ENCODE results near the gene TMEM253.
A peak's percentile ranks its signal among the peaks of the same experiment; 100 is the strongest.

TMEM253 gene

GRCh38 chr14:21090194-21090939, 10.5 kb upstream of the TMEM253 start:
- DNase-seq (ENCODE audit: low spot score): no peak

- no peak for DNase-seq (ENCODE audit: low spot score)
Measured at GRCh38 chr14:21090940-21091663, 9.8 kb upstream of the TMEM253 start.

- no peak for DNase-seq (ENCODE audit: low spot score)
Measured at GRCh38 chr14:21091821-21092272, 9.0 kb upstream of the TMEM253 start.

GRCh38 chr14:21092273-21093011, 8.4 kb upstream of the TMEM253 start:
- peak; percentile 69 for DNase-seq (ENCODE audit: low spot score)

- DNase-seq (ENCODE audit: low spot score): no peak
Measured at GRCh38 chr14:21093018-21093417, 7.8 kb upstream of the TMEM253 start.

- DNase-seq (ENCODE audit: low spot score): peak; percentile 78
Measured at GRCh38 chr14:21093769-21094681, 6.8 kb upstream of the TMEM253 start.

- no peak for DNase-seq (ENCODE audit: low spot score)
Measured at GRCh38 chr14:21095430-21096205, 5.2 kb upstream of the TMEM253 start.

- DNase-seq (ENCODE audit: low spot score): no peak
Measured at GRCh38 chr14:21096438-21096837, 4.4 kb upstream of the TMEM253 start.

GRCh38 chr14:21096978-21097635, 3.8 kb upstream of the TMEM253 start:
- no peak for DNase-seq (ENCODE audit: low spot score)

GRCh38 chr14:21097636-21098075, 3.2 kb upstream of the TMEM253 start:
- DNase-seq (ENCODE audit: low spot score): no peak

- DNase-seq (ENCODE audit: low spot score): peak; percentile 59
Measured at GRCh38 chr14:21098076-21098891, 2.6 kb upstream of the TMEM253 start, which contains the start of gene ZNF219. Gene ZNF219, minus strand, starts transcription at chr14:21098655. Its CDS starts 5,064 bp downstream, at chr14:21093591.

- DNase-seq (ENCODE audit: low spot score): no peak
Measured at GRCh38 chr14:21098892-21099595, 1.8 kb upstream of the TMEM253 start.

- no peak for DNase-seq (ENCODE audit: low spot score)
Measured at GRCh38 chr14:21099596-21099985, 1.3 kb upstream of the TMEM253 start.

GRCh38 chr14:21101802-21102413, 1.0 kb downstream of the TMEM253 start:
- DNase-seq (ENCODE audit: low spot score): no peak

GRCh38 chr14:21102521-21103410, 1.9 kb downstream of the TMEM253 start:
- no peak for DNase-seq (ENCODE audit: low spot score)

GRCh38 chr14:21103411-21103709, 2.5 kb downstream of the TMEM253 start:
- DNase-seq (ENCODE audit: low spot score): no peak
